PC-9 (cell line): Measurements from ENCODE around the gene MTIF2.
A peak's percentile ranks its signal among the peaks of the same experiment; 100 is the strongest.

Source experiments
- CTCF ChIP-seq: fragments of 200-600 bp; sonication (generic); conservative IDR thresholded peaks from 2 replicates; pipeline ENCODE4 v1.6.1; 2017; ENCODE audit warnings: mixed run types, antibody characterized with exemption, mild to moderate bottlenecking, moderate library complexity
- EZH2 ChIP-seq: fragments of 200-600 bp; sonication (generic); IDR thresholded peaks from 2 replicates; pipeline ENCODE4 v1.8.0; 2017; ENCODE audit warnings: antibody characterized with exemption, low read depth

- TF ChIP-seq CTCF (peak; percentile 7; the same call in 1 of the 2 replicates), EZH2 (no peak)
Measured at GRCh38 chr2:55232084-55232862, 36.8 kb downstream of the MTIF2 start, which contains the start of the genes CLHC1 and RPS27A.
